ENCODE measurements around the gene ODF4. TPM values are rescaled to one million over a fixed set of nuclear protein-coding genes. Genes with fewer than 3 reads are reported as not detected.

ODF4 gene
- total and polyA plus RNA-seq, 2 of the 4 experiments (the other 2 are of a cell fraction): not detected

GRCh38 chr17:8350339-8350738 lies 10.7 kb downstream of the ODF4 start:
- H4K91ac ChIP-seq (ENCODE audit: insufficient read depth, low read depth, low read length): no peak overlapping the region
- no peaks in the 10 kb centered on the region; the same call in 1 of the 2 replicates for H3K9me3 ChIP-seq (ENCODE audit: control insufficient read depth, insufficient read depth, low read length)
- no peaks in the 10 kb centered on the region for H4K20me1 ChIP-seq (ENCODE audit: insufficient read depth, low read length)
- no peak overlapping the region for H2AK5ac ChIP-seq (ENCODE audit: low read depth, low read length)
- H3K9ac ChIP-seq (ENCODE audit: low read depth, low read length): no peak overlapping the region
- H3K23ac ChIP-seq (ENCODE audit: low read depth, low read length): no peak overlapping the region
- H3K9me1 ChIP-seq (ENCODE audit: insufficient read depth, low read length): no peaks in the 10 kb centered on the region
- no peak overlapping the region for H2BK20ac ChIP-seq (ENCODE audit: low read depth, low read length)
- peaks cover 16% of the 10 kb centered on the region for H3K27me3 ChIP-seq (ENCODE audit: control insufficient read depth, insufficient read depth, low read length)
- H3K4me3 ChIP-seq (ENCODE audit: insufficient read depth, low read depth, low read length): no peak overlapping the region
- TF ChIP-seq FOS (IDR thresholded peaks at IDR 0.05; ENCODE audit: low read depth, low read length) (no peak), NFE2L2 (IDR thresholded peaks at IDR 0.05; ENCODE audit: low read depth, low read length) (no peak), CEBPB (IDR thresholded peaks at IDR 0.05; ENCODE audit: low read depth, low read length) (no peak), CHD1 (IDR thresholded peaks at IDR 0.05; ENCODE audit: low read depth, low read length) (no peak), MXI1 (IDR thresholded peaks at IDR 0.05; ENCODE audit: borderline replicate concordance, low read depth, low read length) (no peak), RCOR1 (IDR thresholded peaks at IDR 0.05; ENCODE audit: insufficient replicate concordance, low read length) (no peak), ELK1 (IDR thresholded peaks at IDR 0.05; ENCODE audit: borderline replicate concordance, low read depth, low read length) (no peak), POLR2A (IDR thresholded peaks at IDR 0.05; ENCODE audit: low read depth, low read length) (no peak), MAZ (IDR thresholded peaks at IDR 0.05; ENCODE audit: borderline replicate concordance, low read depth, low read length) (no peak), BHLHE40 (IDR thresholded peaks at IDR 0.05; ENCODE audit: low read depth, low read length) (no peak), MAFK (IDR thresholded peaks at IDR 0.05; ENCODE audit: low read depth, low read length) (no peak), RAD21 (IDR thresholded peaks at IDR 0.05; ENCODE audit: low read length) (no peak), RFX5 (IDR thresholded peaks at IDR 0.05; ENCODE audit: low read depth, low read length) (no peak), SMC3 (IDR thresholded peaks at IDR 0.05; ENCODE audit: low read depth, low read length) (no peak)
- TF ChIP-seq, protein P1, sequence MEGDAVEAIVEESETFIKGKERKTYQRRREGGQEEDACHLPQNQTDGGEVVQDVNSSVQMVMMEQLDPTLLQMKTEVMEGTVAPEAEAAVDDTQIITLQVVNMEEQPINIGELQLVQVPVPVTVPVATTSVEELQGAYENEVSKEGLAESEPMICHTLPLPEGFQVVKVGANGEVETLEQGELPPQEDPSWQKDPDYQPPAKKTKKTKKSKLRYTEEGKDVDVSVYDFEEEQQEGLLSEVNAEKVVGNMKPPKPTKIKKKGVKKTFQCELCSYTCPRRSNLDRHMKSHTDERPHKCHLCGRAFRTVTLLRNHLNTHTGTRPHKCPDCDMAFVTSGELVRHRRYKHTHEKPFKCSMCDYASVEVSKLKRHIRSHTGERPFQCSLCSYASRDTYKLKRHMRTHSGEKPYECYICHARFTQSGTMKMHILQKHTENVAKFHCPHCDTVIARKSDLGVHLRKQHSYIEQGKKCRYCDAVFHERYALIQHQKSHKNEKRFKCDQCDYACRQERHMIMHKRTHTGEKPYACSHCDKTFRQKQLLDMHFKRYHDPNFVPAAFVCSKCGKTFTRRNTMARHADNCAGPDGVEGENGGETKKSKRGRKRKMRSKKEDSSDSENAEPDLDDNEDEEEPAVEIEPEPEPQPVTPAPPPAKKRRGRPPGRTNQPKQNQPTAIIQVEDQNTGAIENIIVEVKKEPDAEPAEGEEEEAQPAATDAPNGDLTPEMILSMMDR (conservative IDR thresholded peaks at IDR 0.05; ENCODE audit: low read depth, low read length): no peak
- TF ChIP-seq, protein P2, sequence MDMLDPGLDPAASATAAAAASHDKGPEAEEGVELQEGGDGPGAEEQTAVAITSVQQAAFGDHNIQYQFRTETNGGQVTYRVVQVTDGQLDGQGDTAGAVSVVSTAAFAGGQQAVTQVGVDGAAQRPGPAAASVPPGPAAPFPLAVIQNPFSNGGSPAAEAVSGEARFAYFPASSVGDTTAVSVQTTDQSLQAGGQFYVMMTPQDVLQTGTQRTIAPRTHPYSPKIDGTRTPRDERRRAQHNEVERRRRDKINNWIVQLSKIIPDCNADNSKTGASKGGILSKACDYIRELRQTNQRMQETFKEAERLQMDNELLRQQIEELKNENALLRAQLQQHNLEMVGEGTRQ (IDR thresholded peaks at IDR 0.05; ENCODE audit: low read depth, low read length): no peak
- H2AK9ac ChIP-seq (replicated peaks; ENCODE audit: low read depth, low read length, poor library complexity): no peak overlapping the region
- no peak overlapping the region for H4K8ac ChIP-seq (ENCODE audit: low read depth in 2 of 2, low read length in 2 of 2)
- H2BK15ac ChIP-seq (ENCODE audit: low read depth, low read length): no peak overlapping the region
- intact Hi-C loops (cut with micrococcal nuclease) (no loop called here), in situ Hi-C loops (cut with MboI; ENCODE audit: low sequenced_read_pairs) (no loop called here), dilution Hi-C loops (cut with HindIII; ENCODE audit: low sequenced_read_pairs, unreplicated experiment) (no loop called here)
- no peak overlapping the region for H4K5ac ChIP-seq (ENCODE audit: low read depth, low read length)
- no peak overlapping the region for H3K27ac ChIP-seq (ENCODE audit: insufficient read depth, low read length)
- no peak overlapping the region for H3K56ac ChIP-seq (ENCODE audit: extremely low read depth, insufficient read depth, low read length)
- no peak for DNase-seq
- no peak overlapping the region for H3K14ac ChIP-seq (replicated peaks; ENCODE audit: low read depth, low read length)
- no peak overlapping the region for H2BK5ac ChIP-seq (ENCODE audit: low read depth, low read length, poor library complexity, severe bottlenecking)
- CTCF ChIA-PET: no interaction called here
- no peak overlapping the region for H3K18ac ChIP-seq (ENCODE audit: low read depth, low read length)
- POLR2A ChIA-PET (ENCODE audit: unreplicated experiment): no interaction called here
- no peak overlapping the region for H2AFZ ChIP-seq (replicated peaks; ENCODE audit: low read length, poor library complexity)
- H2BK120ac ChIP-seq (ENCODE audit: low read depth, low read length): no peak overlapping the region
- no peak overlapping the region for H3K4ac ChIP-seq (ENCODE audit: low read depth, low read length)
- no peaks in the 10 kb centered on the region for H3K4me1 ChIP-seq (ENCODE audit: control insufficient read depth, insufficient read depth, low read length)
- no peaks in the 10 kb centered on the region for H3K79me1 ChIP-seq (ENCODE audit: low read depth in 1 of 2, low read length in 2 of 2)
- H3K4me2 ChIP-seq (ENCODE audit: low read depth, low read length): no peak overlapping the region
- no peaks in the 10 kb centered on the region for H3K36me3 ChIP-seq (ENCODE audit: control insufficient read depth, insufficient read depth, low read length)
- BruUV-seq (replicated peaks): no TSS peak
- 83% methylated on average over 1 of the region's 7 CpGs; no CpG with 5 or more reads in 1 of the 2 experiments for WGBS, 2 experiments (ENCODE audit: extremely low coverage in 2 of 2, insufficient read length in 1 of 2)
- ATAC-seq (ENCODE audit: low read depth): no peak
